EH (cell line): ENCODE data around the gene IBTK.
"Not testable (repeated sequence)": the region's sequence is repeated elsewhere in the genome, so short reads cannot be mapped to it uniquely, and the experiment has no call there.

Source experiments
- DNase-seq: peaks from one replicate; pipeline ENCODE4 v3.0.0-alpha.2; 2015; ENCODE audit warnings: low read depth

IBTK gene

GRCh38 chr6:82247505-82248272 is at the start of gene IBTK:
TSS of gene IBTK (minus strand) at chr6:82247744. CDS start at chr6:82240486, 7,258 bp downstream.
- peak; percentile 95 for DNase-seq

GRCh38 chr6:82283771-82284410 is 36.3 kb upstream of the IBTK start:
- no peak for DNase-seq

GRCh38 chr6:82281550-82281949 is 34.0 kb upstream of the IBTK start:
- not testable (repeated sequence) for DNase-seq

DNA sequence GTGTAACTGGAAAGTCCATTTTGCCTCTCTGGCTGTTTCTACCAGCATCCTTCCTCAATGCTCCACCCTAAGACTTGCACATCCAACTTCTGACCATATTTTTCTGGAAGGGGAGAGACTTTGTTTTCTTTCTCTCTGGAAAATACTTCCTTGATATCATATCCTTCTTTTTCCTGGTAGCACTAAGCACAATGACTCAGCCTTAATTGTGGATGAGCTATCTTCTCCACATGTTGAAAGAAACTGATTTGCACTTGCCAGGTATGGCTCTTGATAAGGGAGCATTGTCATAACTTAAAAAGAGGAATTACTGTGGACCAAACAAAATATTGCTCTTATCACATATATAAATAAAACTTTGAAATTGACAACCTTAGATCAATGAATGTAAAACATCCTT is 30.1 kb upstream of the IBTK start:
- DNase-seq = no peak

GRCh38 chr6:82275686-82276085 is 28.1 kb upstream of the IBTK start:
- no peak for DNase-seq

DNA sequence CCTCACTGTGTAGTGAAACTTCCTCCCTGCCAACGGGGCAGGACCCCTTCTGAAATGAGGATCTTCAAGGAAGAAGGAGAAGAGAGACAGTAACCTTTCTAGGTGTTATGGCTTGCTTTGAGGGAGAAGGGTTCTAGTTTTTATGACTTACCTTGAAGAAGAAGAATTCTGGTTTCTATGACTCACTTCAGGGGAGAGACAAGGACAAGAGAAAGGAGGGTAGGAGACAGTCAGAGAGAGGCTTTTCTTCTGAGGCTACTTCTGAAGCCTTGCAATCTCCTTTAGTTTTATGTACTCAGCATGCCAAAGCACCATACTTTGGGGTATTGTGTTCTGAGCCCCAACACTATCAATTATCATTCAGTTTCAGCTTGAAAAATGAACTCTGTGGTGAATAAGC is 25.8 kb upstream of the IBTK start:
- DNase-seq = no peak

GRCh38 chr6:82270881-82271635 is 23.5 kb upstream of the IBTK start:
- DNase-seq = peak; percentile 53

DNA sequence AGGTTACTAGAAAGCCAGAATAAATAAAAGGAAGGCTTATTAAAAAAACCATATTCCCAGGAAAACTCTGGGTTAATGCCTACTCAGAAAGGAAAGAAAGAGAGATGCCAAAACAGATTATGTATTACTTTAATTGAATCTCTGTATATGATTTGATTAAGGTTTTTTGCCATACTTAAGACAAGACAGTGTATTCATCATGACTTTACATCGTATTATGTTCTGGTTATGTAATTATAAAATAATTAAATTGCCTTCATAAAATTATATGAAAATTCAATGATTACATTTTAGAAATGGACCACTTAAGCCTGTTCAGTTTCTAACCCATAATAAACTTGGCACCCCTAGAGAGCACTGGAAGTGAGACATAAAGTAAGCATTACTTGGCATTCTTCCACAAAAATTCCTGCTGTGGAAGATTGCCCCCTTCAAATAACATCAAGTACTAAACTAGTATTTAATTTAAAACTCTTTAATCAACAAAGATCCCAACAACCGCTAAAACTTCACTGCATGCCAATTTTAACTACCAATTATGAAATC is 20.8 kb upstream of the IBTK start:
- DNase-seq = peak; percentile 36

GRCh38 chr6:82264824-82265223 is 17.3 kb upstream of the IBTK start:
- DNase-seq = no peak

- DNase-seq = no peak
Measured at GRCh38 chr6:82264321-82264720, 16.8 kb upstream of the IBTK start.

DNA sequence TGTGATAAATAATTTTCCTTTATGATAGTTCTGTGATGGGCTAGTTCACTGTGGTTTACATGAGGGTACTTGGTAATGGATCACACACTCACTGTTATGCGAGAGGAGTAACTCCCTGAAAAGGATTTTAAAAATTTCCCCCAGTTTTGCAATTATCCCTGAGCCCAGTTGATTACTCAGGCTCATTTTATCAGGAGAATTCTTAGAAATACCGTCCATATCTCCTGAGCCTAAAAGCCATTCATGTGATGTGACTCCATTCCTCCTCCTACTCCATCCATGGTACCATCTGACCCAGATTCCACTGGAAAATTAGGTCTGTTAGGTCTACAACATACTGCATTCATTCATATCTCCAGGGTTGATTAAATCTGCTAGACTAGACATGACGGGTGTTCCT is 16.4 kb upstream of the IBTK start:
- DNase-seq = no peak

- no peak for DNase-seq
Measured at GRCh38 chr6:82260997-82261732, 13.6 kb upstream of the IBTK start.

DNA sequence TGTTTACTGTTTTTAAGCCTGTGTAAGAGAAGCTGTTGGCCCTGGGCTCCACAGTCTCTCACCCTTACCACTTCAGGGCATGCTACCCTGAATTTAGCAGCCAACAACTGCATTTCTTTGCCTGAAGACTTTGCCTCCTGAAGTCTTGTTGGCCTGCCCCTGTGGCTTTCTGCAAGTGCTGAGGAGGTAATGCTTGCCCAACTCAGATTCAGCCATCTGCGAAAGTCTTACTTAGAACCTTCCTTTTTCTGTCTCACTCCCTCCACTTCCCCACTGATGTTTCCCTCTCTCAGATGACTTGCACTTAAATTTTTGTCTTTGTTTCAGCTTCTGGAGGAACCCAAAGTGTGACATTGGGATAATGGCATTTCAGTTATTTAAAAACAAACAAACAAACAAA is 11.8 kb upstream of the IBTK start:
- DNase-seq = no peak

DNA sequence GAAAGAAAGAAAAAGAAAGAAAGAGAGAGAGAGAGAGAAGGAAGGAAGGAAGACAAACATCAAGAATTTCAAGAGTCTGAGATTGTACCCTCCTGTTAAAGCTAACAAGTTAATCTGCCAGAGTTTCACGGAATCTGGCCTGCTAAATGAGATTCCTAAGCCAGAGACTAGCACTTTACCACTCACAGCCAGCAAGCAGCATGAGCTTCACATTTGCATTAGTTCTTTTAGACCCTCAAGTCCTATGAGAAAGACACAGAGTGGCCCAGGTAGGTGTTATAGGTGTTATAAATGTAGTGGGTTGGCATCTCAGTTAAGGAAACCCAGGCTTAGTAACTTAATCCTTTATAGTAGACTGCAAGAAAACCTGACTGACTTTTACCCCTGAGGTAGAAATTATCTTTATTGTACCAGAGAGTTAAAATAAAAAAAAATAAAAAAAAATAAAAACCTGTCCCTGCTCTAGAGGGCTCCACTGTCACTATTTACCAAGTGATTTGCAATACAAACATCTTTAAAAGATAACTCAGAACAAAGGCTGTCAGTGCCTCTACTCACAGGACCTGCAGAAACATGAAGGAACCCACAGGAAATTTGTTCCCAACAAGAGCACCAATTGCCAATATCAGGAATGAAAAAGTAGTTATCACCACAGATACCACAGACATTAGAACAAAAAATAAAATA is 9.7 kb upstream of the IBTK start:
- DNase-seq = no peak

GRCh38 chr6:82254722-82255121 is 7.2 kb upstream of the IBTK start:
- DNase-seq = not testable (repeated sequence)

GRCh38 chr6:82251942-82252341 is 4.4 kb upstream of the IBTK start:
- peak; percentile 58 for DNase-seq

GRCh38 chr6:82249381-82250253 is 2.1 kb upstream of the IBTK start:
- peak; percentile 42 for DNase-seq

DNA sequence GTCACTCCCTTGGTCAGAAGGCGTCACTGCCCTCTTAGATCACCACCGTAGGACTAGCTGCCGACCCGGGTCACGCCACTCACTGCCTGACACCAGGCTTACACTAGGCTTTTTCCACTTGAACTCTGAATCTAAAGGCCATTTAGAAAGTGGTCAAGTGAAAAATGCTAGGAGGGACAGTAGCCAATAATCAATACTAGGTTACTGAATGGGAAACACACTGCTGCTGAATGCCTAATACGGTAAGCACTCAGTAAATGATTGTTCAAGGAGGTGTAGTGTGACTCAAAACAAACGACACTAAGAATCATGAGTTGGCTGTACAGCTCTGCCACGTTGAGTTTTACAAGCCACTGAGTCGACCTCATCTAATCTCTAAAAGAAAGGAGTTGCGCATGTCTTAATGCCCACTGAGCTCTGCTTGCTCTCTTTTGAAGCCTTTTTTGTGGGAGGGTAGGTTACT is 760 bp upstream of the IBTK start:
- peak; percentile 64 for DNase-seq

DNA sequence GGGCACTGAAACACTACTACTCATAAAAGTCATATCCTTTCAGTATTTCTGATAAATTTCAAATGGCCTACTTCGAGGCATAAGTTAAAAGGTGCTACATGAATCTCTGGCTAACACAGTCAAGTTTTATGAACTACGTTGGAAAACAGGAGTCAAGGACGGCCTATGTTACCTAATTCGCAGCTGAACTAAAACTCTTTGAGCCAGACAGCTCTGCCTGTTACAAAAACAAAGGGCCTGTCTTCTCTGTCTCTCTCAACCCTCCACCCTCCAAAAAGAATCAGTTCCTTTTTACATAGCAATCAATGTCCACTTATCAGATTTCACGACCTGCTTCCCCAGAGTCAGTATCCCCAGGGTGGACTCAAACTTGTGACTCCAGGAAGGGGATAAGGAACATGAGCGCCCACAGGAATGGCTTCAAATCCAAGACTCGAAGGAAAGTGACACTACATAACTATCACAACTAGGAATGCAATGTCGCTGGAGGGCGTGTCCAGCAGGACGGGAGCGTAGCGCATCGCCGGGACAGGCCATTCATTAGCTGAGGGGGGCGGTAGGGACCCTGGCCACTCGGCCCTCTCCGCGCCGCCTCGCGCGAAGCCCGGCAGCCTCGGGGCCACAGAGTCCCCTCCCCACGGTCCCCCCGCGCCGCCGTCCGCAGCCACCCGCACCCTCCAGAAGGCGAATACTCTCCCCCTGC is 591 bp downstream of the IBTK start:
- peak; percentile 78 for DNase-seq

- DNase-seq = no peak
Measured at GRCh38 chr6:82246370-82246769, 1.2 kb downstream of the IBTK start.
